Activated CD4-positive, alpha-beta T cell treated with anti-CD3 and anti-CD28 coated beads for 36 hours (primary cell): ENCODE results near the gene SIL1. TPM values are rescaled to one million over a fixed set of nuclear protein-coding genes. Genes with fewer than 3 reads are reported as not detected.

Experiments used
- ATAC-seq: fragments of 200-7000 bp; cut with Tn5 transposase; one replicate; pipeline ENCODE4 v1.10.0; 2021; ENCODE audit warnings: mild to moderate bottlenecking, moderate library complexity
- CTCF ChIA-PET: fragments of 350-600 bp; sonication (Branson Sonifier 250); formaldehyde crosslinking; loops from one replicate; lab custom pipeline; 2021; ENCODE audit warnings: antibody characterized with exemption; lab: Charles Lee
- POLR2A ChIA-PET: fragments of 350-600 bp; sonication (Branson Sonifier 250); formaldehyde crosslinking; loops from one replicate; lab custom pipeline; 2021; ENCODE audit warnings: antibody characterized with exemption, inconsistent platforms; lab: Charles Lee
- DNase-seq: peaks from one replicate; pipeline ENCODE4 v3.0.0-alpha.2; 2020
- H3K27ac Mint-ChIP-seq: one replicate; pipeline ENCODE4 v1.8.0; 2021; ENCODE audit warnings: mixed read lengths
- H3K27me3 Mint-ChIP-seq: one replicate; pipeline ENCODE4 v1.8.0; 2021; ENCODE audit warnings: mixed read lengths
- H3K36me3 Mint-ChIP-seq: one replicate; pipeline ENCODE4 v1.8.0; 2021; ENCODE audit warnings: low read depth, mixed read lengths
- H3K4me1 Mint-ChIP-seq: one replicate; pipeline ENCODE4 v1.8.0; 2021; ENCODE audit warnings: mixed read lengths
- H3K4me3 Mint-ChIP-seq: one replicate; pipeline ENCODE4 v1.8.0; 2021; ENCODE audit warnings: mild to moderate bottlenecking, moderate library complexity, mixed read lengths
- H3K9me3 Mint-ChIP-seq: one replicate; pipeline ENCODE4 v1.8.0; 2021; ENCODE audit warnings: low read depth, mixed read lengths
- intact Hi-C, 2 experiments: fragments of 100-400 bp; cut with DNase I in 1 of 2; cut with micrococcal nuclease in 1 of 2; formaldehyde crosslinking; loops; one replicate each; pipeline versions ENCODE4 v1.14.2 to v1.15.1; 2022 to 2024; cut with DNase I, micrococcal nuclease
- total RNA-seq, 2 experiments: library from RNA; stranded (reverse); gene quantifications; one replicate each; pipeline ENCODE4 v1.2.3, GENCODE V29; 2021

SIL1 gene
- total RNA-seq, 2 experiments from 2014 or later, result 11.2 to 14.4 TPM

GRCh38 chr5:139100825-139101224 lies 97.3 kb downstream of the SIL1 start:
- H3K27ac Mint-ChIP-seq, result no peak overlapping the region
- no peaks in the 10 kb centered on the region for H3K9me3 Mint-ChIP-seq
- peak; percentile 57 for ATAC-seq
- ChIA-PET CTCF (interaction anchor here (0.6 kb wide), 2 partner anchors 133 to 192 kb away, joined by 3 read pairs; no protein-coding TSS in a partner anchor), POLR2A (no interaction called here)
- intact Hi-C loops, result no loop called here
- DNase-seq, result no peak
- no peak overlapping the region for H3K4me3 Mint-ChIP-seq
- no peaks in the 10 kb centered on the region for H3K4me1 Mint-ChIP-seq
- peaks cover 2% of the 10 kb centered on the region for H3K27me3 Mint-ChIP-seq
- no peaks in the 10 kb centered on the region for H3K36me3 Mint-ChIP-seq

- peaks cover 9% of the 10 kb centered on the region for H3K4me1 Mint-ChIP-seq
- CTCF ChIA-PET, result interaction anchor here (0.6 to 1.8 kb wide), 2 partner anchors 13 to 15 kb away, joined by 3 to 4 read pairs; no protein-coding TSS in a partner anchor
- no peaks in the 10 kb centered on the region for H3K9me3 Mint-ChIP-seq
- ATAC-seq (peak; percentile 72), DNase-seq (no peak)
- no peak overlapping the region for H3K27ac Mint-ChIP-seq
- intact Hi-C loops, result loop anchor here in 1 of 2 experiments (5.0 kb wide), 1 partner anchor 168 kb away; no protein-coding TSS in a partner anchor
- H3K36me3 Mint-ChIP-seq, result no peaks in the 10 kb centered on the region
- no peaks in the 10 kb centered on the region for H3K27me3 Mint-ChIP-seq
- H3K4me3 Mint-ChIP-seq, result no peak overlapping the region
- POLR2A ChIA-PET, result no interaction called here
Measured at GRCh38 chr5:139094154-139095131, 103.7 kb downstream of the SIL1 start.

GRCh38 chr5:139092741-139093343 lies 105.3 kb downstream of the SIL1 start:
- POLR2A ChIA-PET, result interaction anchor here (0.5 kb wide), 1 partner anchor 557 kb away, joined by 3 read pairs; no protein-coding TSS in a partner anchor
- H3K27ac Mint-ChIP-seq, result no peak overlapping the region
- peaks cover 13% of the 10 kb centered on the region for H3K4me1 Mint-ChIP-seq
- H3K4me3 Mint-ChIP-seq, result no peak overlapping the region
- DNase-seq (no peak), ATAC-seq (no peak)
- no peaks in the 10 kb centered on the region for H3K27me3 Mint-ChIP-seq
- intact Hi-C loops, result loop anchor here in 1 of 2 experiments (5.0 kb wide), 1 partner anchor 169 kb away; no protein-coding TSS in a partner anchor
- no peaks in the 10 kb centered on the region for H3K36me3 Mint-ChIP-seq
- CTCF ChIA-PET, result interaction anchor here (0.6 kb wide), 1 partner anchor 116 kb away, joined by 3 read pairs; no protein-coding TSS in a partner anchor
- no peaks in the 10 kb centered on the region for H3K9me3 Mint-ChIP-seq

GRCh38 chr5:139091439-139092156 lies 106.6 kb downstream of the SIL1 start:
- H3K4me3 Mint-ChIP-seq, result no peak overlapping the region
- intact Hi-C loops, result loop anchor here in 1 of 2 experiments (5.0 kb wide), 1 partner anchor 171 kb away; no protein-coding TSS in a partner anchor
- CTCF ChIA-PET, result interaction anchor here (0.8 kb wide), 1 partner anchor 23 kb away, joined by 4 read pairs; no protein-coding TSS in a partner anchor
- H3K27me3 Mint-ChIP-seq, result no peaks in the 10 kb centered on the region
- peaks cover 14% of the 10 kb centered on the region for H3K4me1 Mint-ChIP-seq
- no peak for ATAC-seq
- H3K27ac Mint-ChIP-seq, result no peak overlapping the region
- H3K9me3 Mint-ChIP-seq, result no peaks in the 10 kb centered on the region
- no peaks in the 10 kb centered on the region for H3K36me3 Mint-ChIP-seq
- no peak for DNase-seq
- POLR2A ChIA-PET, result no interaction called here

- Mint-ChIP-seq H3K36me3 (no peaks in the 10 kb centered on the region), H3K27ac (no peak overlapping the region), H3K4me3 (no peak overlapping the region), H3K27me3 (no peaks in the 10 kb centered on the region), H3K4me1 (peaks cover 14% of the 10 kb centered on the region), H3K9me3 (no peaks in the 10 kb centered on the region)
- ChIA-PET POLR2A (no interaction called here), CTCF (interaction anchor here (1.1 kb wide), 1 partner anchor 171 kb away, joined by 3 read pairs; no protein-coding TSS in a partner anchor)
- no peak for DNase-seq
- no peak for ATAC-seq
- intact Hi-C loops, result loop anchor here in 1 of 2 experiments (5.0 kb wide), 1 partner anchor 172 kb away; no protein-coding TSS in a partner anchor
Measured at GRCh38 chr5:139090581-139090980, 107.6 kb downstream of the SIL1 start.

GRCh38 chr5:139088024-139088423 lies 110.1 kb downstream of the SIL1 start:
- CTCF ChIA-PET, result no interaction called here
- no peak overlapping the region for H3K27ac Mint-ChIP-seq
- intact Hi-C loops, result no loop called here

GRCh38 chr5:139082813-139083498 lies 115.2 kb downstream of the SIL1 start:
- no peak overlapping the region for H3K27ac Mint-ChIP-seq
- POLR2A ChIA-PET, result no interaction called here
- no peak for ATAC-seq
- H3K4me3 Mint-ChIP-seq, result no peak overlapping the region
- DNase-seq, result no peak
- peaks cover 2% of the 10 kb centered on the region for H3K9me3 Mint-ChIP-seq
- H3K36me3 Mint-ChIP-seq, result no peaks in the 10 kb centered on the region
- CTCF ChIA-PET, result interaction anchor here (0.6 to 0.7 kb wide), 2 partner anchors 60 to 301 kb away, joined by 3 read pairs; no protein-coding TSS in a partner anchor
- H3K27me3 Mint-ChIP-seq, result no peaks in the 10 kb centered on the region
- intact Hi-C loops, result no loop called here
- peaks cover 8% of the 10 kb centered on the region for H3K4me1 Mint-ChIP-seq

More at GRCh38 chr5:139088024-139088423, 110.1 kb downstream of the SIL1 start:
- Mint-ChIP-seq H3K4me1 (peaks cover 5% of the 10 kb centered on the region), H3K27me3 (no peaks in the 10 kb centered on the region), H3K9me3 (peaks cover 2% of the 10 kb centered on the region), H3K36me3 (no peaks in the 10 kb centered on the region), H3K4me3 (no peak overlapping the region)
- no peak for DNase-seq
- POLR2A ChIA-PET, result no interaction called here
- ATAC-seq, result no peak

GRCh38 chr5:139079991-139080610 lies 118.1 kb downstream of the SIL1 start:
- POLR2A ChIA-PET, result interaction anchor here (0.5 kb wide), 1 partner anchor 177 kb away, joined by 15 read pairs; no protein-coding TSS in a partner anchor
- Mint-ChIP-seq H3K4me1 (peaks cover 6% of the 10 kb centered on the region), H3K36me3 (no peaks in the 10 kb centered on the region), H3K27ac (no peak overlapping the region), H3K4me3 (no peak overlapping the region), H3K9me3 (peaks cover 2% of the 10 kb centered on the region), H3K27me3 (no peaks in the 10 kb centered on the region)
- intact Hi-C loops, result no loop called here
- DNase-seq, result no peak
- no peak for ATAC-seq
- CTCF ChIA-PET, result interaction anchor here (0.6 to 2.0 kb wide), 2 partner anchors 15 to 16 kb away, joined by 3 to 4 read pairs; no protein-coding TSS in a partner anchor

GRCh38 chr5:139079225-139079990 lies 118.8 kb downstream of the SIL1 start:
- Mint-ChIP-seq H3K4me3 (no peak overlapping the region), H3K9me3 (no peaks in the 10 kb centered on the region), H3K4me1 (peaks cover 6% of the 10 kb centered on the region), H3K27ac (no peak overlapping the region), H3K27me3 (no peaks in the 10 kb centered on the region), H3K36me3 (no peaks in the 10 kb centered on the region)
- ATAC-seq (no peak), DNase-seq (no peak)
- CTCF ChIA-PET, result interaction anchor here (0.5 to 0.6 kb wide), 2 partner anchors 15 to 151 kb away, joined by 3 to 4 read pairs; no protein-coding TSS in a partner anchor
- intact Hi-C loops, result no loop called here
- POLR2A ChIA-PET, result no interaction called here
